Fibroblast of villous mesenchyme (primary cell): ENCODE data around the gene DPEP1. TPM values are rescaled to one million over a fixed set of nuclear protein-coding genes. Genes with fewer than 3 reads are reported as not detected.

Experiments used
- DNase-seq: peaks from one replicate; pipeline ENCODE4 v3.0.0-alpha.2; 2010; ENCODE audit warnings: low read depth
- H3K4me3 ChIP-seq: 2 replicates; pipeline ENCODE4 v1.5.1; 2011; ENCODE audit warnings: low read depth, mild to moderate bottlenecking, low read length
- total RNA-seq: library from RNA; depleted of rRNA; stranded (reverse); fragments of >200 nt; gene quantifications from 2 replicates; pipeline ENCODE4 v1.2.3, GENCODE V29; 2012
- TF ChIP-seq, protein P1 (sequence below): IDR thresholded peaks from 2 replicates; pipeline ENCODE4 v1.5.1; 2012; ENCODE audit warnings: low read depth, mild to moderate bottlenecking, low read length; ENCODE audit not compliant: insufficient read depth

Gene DPEP1
- total RNA-seq, 1 donor = not detected

DNA sequence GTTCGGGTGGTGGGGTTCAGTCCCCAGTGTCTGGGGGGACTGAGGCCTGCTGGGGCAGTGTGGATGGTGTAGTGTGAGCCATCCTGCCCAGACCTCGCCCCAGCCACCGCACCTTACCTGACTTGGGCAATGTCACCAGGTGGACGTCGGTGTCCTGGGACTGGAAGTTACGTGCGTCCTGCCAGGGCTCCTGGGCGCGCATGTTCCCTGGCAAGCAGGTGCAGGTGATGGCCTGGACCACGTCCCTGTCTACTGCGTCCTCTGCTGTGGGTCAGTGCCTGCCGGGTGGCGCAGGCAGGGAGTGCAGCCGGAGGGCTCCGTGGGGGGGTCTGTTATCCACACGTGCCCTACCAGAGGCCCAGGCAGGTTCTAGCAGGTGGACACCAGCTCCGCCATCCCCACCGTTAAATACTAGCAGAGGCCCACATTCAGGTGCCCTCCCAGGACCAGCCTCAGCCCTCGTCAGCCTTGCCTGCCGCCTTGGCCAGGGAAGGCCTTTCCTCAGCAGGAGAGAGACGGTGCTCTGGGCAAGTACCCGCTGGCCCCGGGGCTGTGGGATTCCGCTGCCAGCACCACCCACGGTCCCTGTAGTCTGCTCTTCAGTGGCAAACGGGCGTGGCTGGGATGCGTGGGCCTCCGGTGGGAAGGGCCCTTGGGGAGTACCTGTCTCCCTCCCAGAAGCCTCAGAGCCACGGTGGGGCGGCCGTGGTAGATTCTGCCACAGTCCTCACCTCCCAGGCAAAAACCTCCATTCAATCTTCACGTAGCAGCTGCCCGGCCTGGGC is 8.1 kb upstream of the DPEP1 start:
- H3K4me3 ChIP-seq = no peak overlapping the region
- no peak for DNase-seq
- TF ChIP-seq, protein P1, sequence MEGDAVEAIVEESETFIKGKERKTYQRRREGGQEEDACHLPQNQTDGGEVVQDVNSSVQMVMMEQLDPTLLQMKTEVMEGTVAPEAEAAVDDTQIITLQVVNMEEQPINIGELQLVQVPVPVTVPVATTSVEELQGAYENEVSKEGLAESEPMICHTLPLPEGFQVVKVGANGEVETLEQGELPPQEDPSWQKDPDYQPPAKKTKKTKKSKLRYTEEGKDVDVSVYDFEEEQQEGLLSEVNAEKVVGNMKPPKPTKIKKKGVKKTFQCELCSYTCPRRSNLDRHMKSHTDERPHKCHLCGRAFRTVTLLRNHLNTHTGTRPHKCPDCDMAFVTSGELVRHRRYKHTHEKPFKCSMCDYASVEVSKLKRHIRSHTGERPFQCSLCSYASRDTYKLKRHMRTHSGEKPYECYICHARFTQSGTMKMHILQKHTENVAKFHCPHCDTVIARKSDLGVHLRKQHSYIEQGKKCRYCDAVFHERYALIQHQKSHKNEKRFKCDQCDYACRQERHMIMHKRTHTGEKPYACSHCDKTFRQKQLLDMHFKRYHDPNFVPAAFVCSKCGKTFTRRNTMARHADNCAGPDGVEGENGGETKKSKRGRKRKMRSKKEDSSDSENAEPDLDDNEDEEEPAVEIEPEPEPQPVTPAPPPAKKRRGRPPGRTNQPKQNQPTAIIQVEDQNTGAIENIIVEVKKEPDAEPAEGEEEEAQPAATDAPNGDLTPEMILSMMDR = no peak

DNA sequence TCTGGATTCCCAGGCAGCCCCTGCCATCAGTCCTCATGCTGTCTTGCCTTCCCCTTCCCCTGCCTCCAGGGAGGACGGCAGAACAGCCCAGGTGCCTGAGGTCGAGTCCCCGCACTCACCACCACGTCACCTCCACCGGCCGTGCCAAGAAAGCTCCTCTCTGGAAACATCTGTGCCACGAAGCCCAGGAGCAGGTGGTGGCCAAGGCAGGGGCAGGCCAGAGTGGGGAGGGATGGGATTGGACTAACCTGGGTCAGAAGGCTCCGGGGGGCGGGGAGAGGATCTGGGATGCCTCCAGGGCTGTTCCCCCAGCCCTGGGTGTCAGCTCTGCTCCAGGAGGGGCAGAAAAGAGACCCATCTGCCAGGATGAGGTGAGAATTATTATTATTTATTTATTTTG is 7.4 kb upstream of the DPEP1 start:
- TF ChIP-seq, protein P1 = no peak

DNA sequence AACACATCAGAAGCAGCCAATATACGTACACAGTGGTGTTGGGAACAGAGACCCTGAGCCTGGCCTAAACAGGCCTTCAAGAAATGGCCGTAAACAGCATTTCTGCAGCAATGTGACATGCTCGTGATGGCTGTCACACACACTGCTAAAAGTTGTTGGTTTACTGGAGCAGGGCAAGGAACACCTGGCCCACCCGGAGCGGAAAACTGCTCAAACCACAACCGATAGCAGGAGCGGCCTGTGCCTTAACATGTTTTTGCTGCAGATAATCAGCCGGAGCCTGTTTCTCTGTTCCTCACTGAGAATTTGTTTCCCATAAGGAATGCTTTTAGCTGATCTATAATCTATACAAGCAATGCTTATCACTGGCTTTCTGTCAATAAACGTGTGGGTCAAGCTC is 6.0 kb upstream of the DPEP1 start:
- H3K4me3 ChIP-seq = no peak overlapping the region
- TF ChIP-seq, protein P1 = no peak

More for the DNA sequence above, 7.4 kb upstream of the DPEP1 start:
- DNase-seq = no peak
- H3K4me3 ChIP-seq = no peak overlapping the region

DNA sequence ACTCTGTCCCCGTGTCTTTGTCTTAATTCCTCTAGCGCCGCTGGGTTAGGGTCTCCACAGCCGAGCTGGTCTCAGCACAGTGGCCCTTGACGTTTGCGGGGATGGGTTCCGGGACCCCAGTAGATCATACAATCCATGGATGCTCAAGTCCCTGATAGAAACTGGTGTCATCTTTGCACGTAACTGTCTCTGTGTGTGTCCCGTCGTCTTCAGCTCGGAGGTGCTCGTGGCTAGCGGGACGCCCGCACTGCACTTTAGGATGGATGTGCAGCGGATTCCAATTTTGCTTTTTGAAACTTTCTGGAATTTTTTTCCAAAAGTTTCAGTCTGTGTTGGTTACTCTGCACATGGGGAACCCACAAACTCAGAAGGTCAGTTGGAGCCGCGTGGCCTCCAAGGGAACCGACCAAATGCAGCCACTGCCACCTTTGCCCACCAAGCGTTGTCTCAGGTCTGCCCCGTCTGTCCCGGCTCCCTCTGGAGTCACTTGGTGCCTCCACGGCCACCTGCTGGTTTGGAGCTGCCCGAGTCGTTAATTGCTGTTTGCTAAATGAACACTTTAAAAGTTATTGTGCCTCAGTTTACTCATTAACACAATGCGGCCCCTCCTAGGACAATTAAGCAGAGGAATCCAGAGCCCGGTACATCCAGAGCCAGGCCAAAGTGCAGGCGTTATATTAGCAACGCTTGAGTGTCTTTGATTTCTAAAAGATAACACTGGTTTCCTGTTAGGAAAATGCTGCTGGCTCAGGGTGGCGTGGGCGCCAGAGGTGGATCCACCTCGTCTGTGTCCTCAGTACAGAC is 5.3 kb upstream of the DPEP1 start:
- no peak overlapping the region for H3K4me3 ChIP-seq
- TF ChIP-seq, protein P1 = no peak
- DNase-seq = no peak

More for the DNA sequence above, 6.0 kb upstream of the DPEP1 start:
- no peak for DNase-seq

DNA sequence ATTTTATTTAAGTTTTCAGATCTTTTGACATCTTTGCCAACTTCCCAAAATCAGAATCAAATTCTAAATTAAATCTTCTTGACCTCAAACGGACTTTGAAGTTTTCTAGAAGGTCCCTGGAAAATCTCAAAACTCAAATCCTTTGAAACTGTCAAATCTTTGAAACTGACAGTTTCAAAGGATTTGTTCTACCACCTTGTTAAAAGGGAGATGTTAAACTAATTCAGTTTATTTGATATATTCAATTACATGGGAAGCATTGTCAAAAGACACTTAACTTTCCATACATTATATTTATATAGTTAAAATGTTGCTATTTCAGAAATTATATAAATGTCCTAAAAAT is 3.4 kb upstream of the DPEP1 start:
- TF ChIP-seq, protein P1 = no peak
- DNase-seq = no peak
- no peak overlapping the region for H3K4me3 ChIP-seq

DNA sequence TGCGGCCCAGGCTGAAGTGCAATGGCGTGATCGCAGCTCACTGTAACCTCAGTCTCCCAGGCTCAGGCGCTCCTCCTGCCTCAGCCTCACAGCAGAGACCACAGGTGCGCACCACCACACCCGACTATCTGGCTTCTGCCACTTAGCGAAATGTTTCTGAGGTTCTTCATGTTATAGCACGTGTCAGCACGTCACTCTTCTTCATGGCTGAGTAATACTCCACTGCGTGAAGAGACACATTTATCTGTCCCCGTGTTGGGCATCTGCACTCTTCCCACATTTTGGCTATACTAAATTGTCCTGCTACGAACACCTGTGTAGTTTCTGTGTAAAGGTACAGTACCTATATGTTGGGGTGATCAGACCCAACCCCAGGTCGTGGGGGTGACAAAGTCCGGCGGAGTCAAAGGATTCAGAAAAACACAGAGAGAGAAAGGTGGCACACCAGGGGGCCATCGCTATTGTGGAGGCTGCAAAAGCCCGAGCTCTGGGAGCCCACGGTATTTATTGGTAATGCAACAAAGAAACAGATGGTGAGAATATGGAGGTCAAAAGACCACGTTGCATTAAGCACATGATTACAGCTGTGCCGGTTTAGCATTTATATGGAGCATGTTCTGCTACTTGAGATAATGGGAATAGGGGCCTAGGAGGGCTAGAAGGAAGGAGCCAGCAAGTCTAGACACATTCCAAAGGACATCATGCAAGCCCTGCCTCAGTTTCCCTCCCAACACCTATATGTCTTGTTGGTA is 851 bp upstream of the DPEP1 start:
- TF ChIP-seq, protein P1 = no peak
- DNase-seq = peak; percentile 70
- H3K4me3 ChIP-seq = no peak overlapping the region
